Trophoblast cell (in vitro differentiated cells and primary cell): ENCODE measurements around the gene CAPS.

Experiments
- DNase-seq, 2 donors: peaks; one replicate each; pipeline ENCODE4 v3.0.0-alpha.2; 2016
- H2AFZ ChIP-seq: 2 replicates; pipeline ENCODE4 v1.6.1; 2013; ENCODE audit warnings: low read length, moderate library complexity, mild to moderate bottlenecking; ENCODE audit not compliant: insufficient read depth, poor library complexity
- H2AK5ac ChIP-seq: 2 replicates; pipeline ENCODE4 v1.6.1; 2013; ENCODE audit warnings: mild to moderate bottlenecking, low read length
- H2BK120ac ChIP-seq: 2 replicates; pipeline ENCODE4 v1.6.1; 2013; ENCODE audit warnings: low read length, mild to moderate bottlenecking, moderate library complexity; ENCODE audit not compliant: insufficient read depth, poor library complexity
- H2BK12ac ChIP-seq: 2 replicates; pipeline ENCODE4 v1.6.1; 2013; ENCODE audit warnings: mild to moderate bottlenecking, low read length, moderate library complexity
- H2BK5ac ChIP-seq: 2 replicates; pipeline ENCODE4 v1.6.1; 2013; ENCODE audit warnings: low read length, low read depth, moderate library complexity, mild to moderate bottlenecking; ENCODE audit not compliant: poor library complexity
- H3K14ac ChIP-seq: 2 replicates; pipeline ENCODE4 v1.6.1; 2013; ENCODE audit warnings: mild to moderate bottlenecking, low read length
- H3K18ac ChIP-seq: 2 replicates; pipeline ENCODE4 v1.6.1; 2013; ENCODE audit warnings: mild to moderate bottlenecking, low read length
- H3K23ac ChIP-seq: 2 replicates; pipeline ENCODE4 v1.6.1; 2013; ENCODE audit warnings: low read length
- H3K27ac ChIP-seq: 2 replicates; pipeline ENCODE4 v1.5.1; 2013; ENCODE audit warnings: low read depth, mild to moderate bottlenecking, inconsistent platforms, low read length, moderate library complexity
- H3K27me3 ChIP-seq: 2 replicates; pipeline ENCODE4 v1.6.1; 2013; ENCODE audit warnings: inconsistent platforms, mild to moderate bottlenecking, low read length, moderate library complexity; ENCODE audit not compliant: insufficient read depth
- H3K36me3 ChIP-seq, 2 experiments: 1 replicate in 1 of 2; 2 replicates in 1 of 2; pipeline ENCODE4 v1.6.1; 2013; ENCODE audit warnings: low read length in 2 of 2, mild to moderate bottlenecking in 2 of 2, moderate library complexity in 1 of 2; ENCODE audit not compliant: insufficient read depth in 2 of 2, control insufficient read depth in 1 of 2
- H3K4ac ChIP-seq: 2 replicates; pipeline ENCODE4 v1.6.1; 2013; ENCODE audit warnings: low read depth, mild to moderate bottlenecking, low read length, moderate library complexity
- H3K4me1 ChIP-seq, 2 experiments: 1 replicate in 1 of 2; 2 replicates in 1 of 2; pipeline ENCODE4 v1.6.1; 2013; ENCODE audit warnings: low read length in 2 of 2, mild to moderate bottlenecking in 2 of 2, moderate library complexity in 1 of 2; ENCODE audit not compliant: insufficient read depth in 2 of 2, control insufficient read depth in 1 of 2
- H3K4me2 ChIP-seq: 2 replicates; pipeline ENCODE4 v1.6.1; 2013; ENCODE audit warnings: inconsistent platforms, mild to moderate bottlenecking, low read length, moderate library complexity
- H3K4me3 ChIP-seq: 2 replicates; pipeline ENCODE4 v1.5.1; 2013; ENCODE audit warnings: mild to moderate bottlenecking, low read depth, low read length, inconsistent platforms
- H3K79me1 ChIP-seq: one replicate; pipeline ENCODE4 v1.6.1; 2013; ENCODE audit warnings: low read length
- H3K79me2 ChIP-seq: 2 replicates; pipeline ENCODE4 v1.6.1; 2013; ENCODE audit warnings: low read length, mild to moderate bottlenecking; ENCODE audit not compliant: control insufficient read depth, insufficient read depth, poor library complexity
- H3K9ac ChIP-seq: 2 replicates; pipeline ENCODE4 v1.6.1; 2013; ENCODE audit warnings: mild to moderate bottlenecking, low read length
- H3K9me3 ChIP-seq: 2 replicates; pipeline ENCODE4 v1.6.1; 2013; ENCODE audit warnings: low read depth, mild to moderate bottlenecking, control low read depth, inconsistent platforms, low read length; ENCODE audit not compliant: insufficient read depth
- H4K12ac ChIP-seq: 2 replicates; pipeline ENCODE4 v1.6.1; 2013; ENCODE audit warnings: low read depth, mild to moderate bottlenecking, low read length, moderate library complexity
- H4K8ac ChIP-seq: 2 replicates; pipeline ENCODE4 v1.6.1; 2013; ENCODE audit warnings: low read depth, mild to moderate bottlenecking, low read length, moderate library complexity
- H4K91ac ChIP-seq: one replicate; pipeline ENCODE4 v1.6.1; 2013; ENCODE audit warnings: low read depth, mild to moderate bottlenecking, low read length, moderate library complexity
- WGBS: extraction: QIAGEN DNeasy Blood & Tissue Kit; methylation state at CpG from one replicate; pipeline ENCODE4 v1.1.7; 2013; ENCODE audit warnings: missing lambda C conversion rate; ENCODE audit not compliant: insufficient read length, insufficient coverage; ENCODE audit errors: extremely low coverage; 5-methylcytosine and 5-hydroxymethylcytosine counted together

Gene CAPS

GRCh38 chr19:5905114-5905778 is 8.8 kb upstream of the CAPS start:
- H3K27ac ChIP-seq, result no peak overlapping the region
- no peak overlapping the region for H3K4ac ChIP-seq
- H2BK120ac ChIP-seq, result no peak overlapping the region
- H3K79me2 ChIP-seq, result peaks cover 13% of the 10 kb centered on the region
- H3K23ac ChIP-seq, result no peak overlapping the region
- peaks cover 2 to 6% of the 10 kb centered on the region in 2 experiments for H3K36me3 ChIP-seq
- H3K18ac ChIP-seq, result no peak overlapping the region
- H4K12ac ChIP-seq, result no peak overlapping the region
- no peaks in the 10 kb centered on the region for H3K27me3 ChIP-seq
- peaks cover 20 to 22% of the 10 kb centered on the region in 2 experiments for H3K4me1 ChIP-seq
- peak overlapping the region; percentile 7 for H2AFZ ChIP-seq
- no peak overlapping the region for H2BK5ac ChIP-seq
- H2BK12ac ChIP-seq, result no peak overlapping the region
- peak overlapping the region; percentile 27 for H4K91ac ChIP-seq
- H4K8ac ChIP-seq, result peak overlapping the region; percentile 2
- no peak for DNase-seq
- WGBS, result no CpG with 5 or more reads among the region's 31 CpGs
- no peak overlapping the region for H2AK5ac ChIP-seq
- peak overlapping the region; percentile 86 for H3K4me3 ChIP-seq
- H3K14ac ChIP-seq, result peak overlapping the region; percentile 0
- no peaks in the 10 kb centered on the region for H3K9me3 ChIP-seq
- peaks cover 21% of the 10 kb centered on the region for H3K79me1 ChIP-seq
- H3K4me2 ChIP-seq, result peak overlapping the region; percentile 80
- H3K9ac ChIP-seq, result peak overlapping the region; percentile 55

- Histone ChIP-seq H2BK120ac (no peak overlapping the region), H3K18ac (no peak overlapping the region), H2AFZ (no peak overlapping the region), H4K12ac (no peak overlapping the region), H3K27me3 (no peaks in the 10 kb centered on the region), H4K91ac (no peak overlapping the region), H3K4me3 (no peak overlapping the region), H3K27ac (no peak overlapping the region), H2AK5ac (no peak overlapping the region), H3K4me1 (peaks cover 23 to 24% of the 10 kb centered on the region in 2 experiments), H3K79me1 (peaks cover 21% of the 10 kb centered on the region), H3K23ac (no peak overlapping the region), H3K9ac (no peak overlapping the region), H3K79me2 (peaks cover 15% of the 10 kb centered on the region), H3K4ac (no peak overlapping the region), H2BK12ac (no peak overlapping the region), H3K36me3 (no peaks in the 10 kb centered on the region), H3K14ac (no peak overlapping the region), H3K4me2 (no peak overlapping the region), H4K8ac (no peak overlapping the region), H3K9me3 (no peaks in the 10 kb centered on the region), H2BK5ac (no peak overlapping the region)
- WGBS, result no CpG with 5 or more reads among the region's 5 CpGs
- no peak for DNase-seq
Observed at GRCh38 chr19:5907241-5907640, 6.8 kb upstream of the CAPS start.

GRCh38 chr19:5908773-5909442 is 5.1 kb upstream of the CAPS start:
- peaks cover 5 to 6% of the 10 kb centered on the region in 2 experiments for H3K36me3 ChIP-seq
- peak overlapping the region; percentile 2 for H3K14ac ChIP-seq
- H3K18ac ChIP-seq, result peak overlapping the region; percentile 17
- peaks cover 21% of the 10 kb centered on the region for H3K79me1 ChIP-seq
- peaks cover 2% of the 10 kb centered on the region for H3K79me2 ChIP-seq
- peak overlapping the region; percentile 39 for H3K4me3 ChIP-seq
- peak overlapping the region; percentile 49 for H2AK5ac ChIP-seq
- no peak overlapping the region for H3K4me2 ChIP-seq
- peak overlapping the region; percentile 67 for H4K91ac ChIP-seq
- peak overlapping the region; percentile 41 for H2BK120ac ChIP-seq
- H2BK12ac ChIP-seq, result peak overlapping the region; percentile 18
- H4K8ac ChIP-seq, result peak overlapping the region; percentile 54
- peak overlapping the region; percentile 75 for H3K27ac ChIP-seq
- peak overlapping the region; percentile 54 for H2BK5ac ChIP-seq
- DNase-seq, result peak; percentile 77 to 79
- no peak overlapping the region for H3K9ac ChIP-seq
- H3K9me3 ChIP-seq, result no peaks in the 10 kb centered on the region
- no peak overlapping the region for H4K12ac ChIP-seq
- no peak overlapping the region for H3K23ac ChIP-seq
- peaks cover 21 to 28% of the 10 kb centered on the region in 2 experiments for H3K4me1 ChIP-seq
- H3K27me3 ChIP-seq, result no peaks in the 10 kb centered on the region
- WGBS, result no CpG with 5 or more reads among the region's 14 CpGs
- H3K4ac ChIP-seq, result no peak overlapping the region
- H2AFZ ChIP-seq, result no peak overlapping the region

DNA sequence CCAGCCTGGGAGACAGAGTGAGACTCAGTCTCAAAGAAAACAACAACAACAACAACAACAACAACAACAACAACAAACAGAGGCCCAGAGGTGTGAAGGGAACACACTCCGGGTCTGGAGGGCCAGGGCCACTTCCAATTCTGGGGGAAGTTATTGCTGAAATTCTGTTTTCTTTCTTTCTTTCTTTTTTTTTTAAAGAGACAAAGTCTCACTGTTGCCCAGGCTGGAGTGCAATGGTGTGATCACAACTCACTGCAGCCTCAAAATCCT is 3.5 kb upstream of the CAPS start:
- Histone ChIP-seq H3K27me3 (no peaks in the 10 kb centered on the region), H3K18ac (peak overlapping the region; percentile 40), H3K4me3 (no peak overlapping the region)

More for the DNA sequence above, 3.5 kb upstream of the CAPS start:
- no peak overlapping the region for H3K14ac ChIP-seq
- H3K36me3 ChIP-seq, result peaks cover 13 to 14% of the 10 kb centered on the region in 2 experiments
- no peak overlapping the region for H3K4me2 ChIP-seq
- H3K79me2 ChIP-seq, result peaks cover 8% of the 10 kb centered on the region
- no peak overlapping the region for H2AK5ac ChIP-seq
- peak overlapping the region; percentile 52 for H2BK5ac ChIP-seq
- no peak overlapping the region for H2BK120ac ChIP-seq
- H3K4me1 ChIP-seq, result peaks cover 35 to 45% of the 10 kb centered on the region in 2 experiments
- H2AFZ ChIP-seq, result no peak overlapping the region
- no peak overlapping the region for H4K12ac ChIP-seq
- peaks cover 32% of the 10 kb centered on the region for H3K79me1 ChIP-seq
- no peak overlapping the region for H3K9ac ChIP-seq
- no peaks in the 10 kb centered on the region for H3K9me3 ChIP-seq
- H3K27ac ChIP-seq, result peak overlapping the region; percentile 75
- H2BK12ac ChIP-seq, result no peak overlapping the region
- H3K4ac ChIP-seq, result no peak overlapping the region
- no peak for DNase-seq
- peak overlapping the region; percentile 67 for H4K91ac ChIP-seq
- no peak overlapping the region for H3K23ac ChIP-seq
- peak overlapping the region; percentile 63 for H4K8ac ChIP-seq
- WGBS, result no CpG with 5 or more reads among the region's 1 CpG
